ENCODE results near the gene ATP2B2.

GRCh38 chr3:10459954-10460754 lies 45.2 kb downstream of the ATP2B2 start:
- TF ChIP-seq CTCF (IDR thresholded peaks at IDR 0.05), result no peak
- no peak for TF ChIP-seq POLR2A (IDR thresholded peaks at IDR 0.05)
